SU-DHL-6 (cell line): ENCODE results near the gene RAG1.

Experiments used
- EZH2phosphoT487 ChIP-seq: fragments of 200-600 bp; sonication (generic), shearing (Covaris generic); conservative IDR thresholded peaks from 2 replicates; pipeline ENCODE4 v1.6.1; 2018; ENCODE audit warnings: mild to moderate bottlenecking, antibody characterized with exemption, low read length, moderate library complexity, mixed read lengths
- TF ChIP-seq, protein P1 (sequence below): fragments of 200-600 bp; sonication (generic); IDR thresholded peaks from one replicate; pipeline ENCODE4 v1.5.1; 2017; ENCODE audit warnings: antibody characterized with exemption, mild to moderate bottlenecking, low read length, moderate library complexity; ENCODE audit not compliant: insufficient read depth, poor library complexity, severe bottlenecking

DNA sequence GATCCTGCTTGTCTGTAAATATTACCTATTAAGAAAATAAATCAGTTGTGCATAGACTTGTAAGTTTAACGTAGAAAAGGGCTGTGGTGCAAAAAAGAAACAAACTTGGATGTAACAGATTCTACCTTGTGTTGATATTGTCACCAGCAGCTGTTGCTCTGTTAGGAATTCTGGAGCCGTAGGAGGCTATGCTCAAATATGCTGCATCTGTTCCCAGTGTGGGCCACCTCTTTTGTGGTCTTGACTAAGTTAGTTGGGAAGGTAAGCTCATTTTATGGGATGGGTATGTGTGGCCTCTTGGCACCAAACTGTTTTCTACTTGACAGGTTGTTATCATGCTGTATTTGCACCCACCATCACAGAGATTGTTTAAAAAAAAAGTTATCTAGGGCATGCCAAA is 59.7 kb downstream of the RAG1 start:
- TF ChIP-seq, protein P1, sequence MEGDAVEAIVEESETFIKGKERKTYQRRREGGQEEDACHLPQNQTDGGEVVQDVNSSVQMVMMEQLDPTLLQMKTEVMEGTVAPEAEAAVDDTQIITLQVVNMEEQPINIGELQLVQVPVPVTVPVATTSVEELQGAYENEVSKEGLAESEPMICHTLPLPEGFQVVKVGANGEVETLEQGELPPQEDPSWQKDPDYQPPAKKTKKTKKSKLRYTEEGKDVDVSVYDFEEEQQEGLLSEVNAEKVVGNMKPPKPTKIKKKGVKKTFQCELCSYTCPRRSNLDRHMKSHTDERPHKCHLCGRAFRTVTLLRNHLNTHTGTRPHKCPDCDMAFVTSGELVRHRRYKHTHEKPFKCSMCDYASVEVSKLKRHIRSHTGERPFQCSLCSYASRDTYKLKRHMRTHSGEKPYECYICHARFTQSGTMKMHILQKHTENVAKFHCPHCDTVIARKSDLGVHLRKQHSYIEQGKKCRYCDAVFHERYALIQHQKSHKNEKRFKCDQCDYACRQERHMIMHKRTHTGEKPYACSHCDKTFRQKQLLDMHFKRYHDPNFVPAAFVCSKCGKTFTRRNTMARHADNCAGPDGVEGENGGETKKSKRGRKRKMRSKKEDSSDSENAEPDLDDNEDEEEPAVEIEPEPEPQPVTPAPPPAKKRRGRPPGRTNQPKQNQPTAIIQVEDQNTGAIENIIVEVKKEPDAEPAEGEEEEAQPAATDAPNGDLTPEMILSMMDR, result no peak
- TF ChIP-seq EZH2phosphoT487, result no peak
